Midbrain (tissue), 1 donor: ENCODE results near the gene SMAD7.
A peak's percentile ranks its signal among the peaks of the same experiment; 100 is the strongest.

Experiments
- DNase-seq: peaks from one replicate; lab custom pipeline; 2025; lab: John Stamatoyannopoulos, UW

The SMAD7 gene

DNA sequence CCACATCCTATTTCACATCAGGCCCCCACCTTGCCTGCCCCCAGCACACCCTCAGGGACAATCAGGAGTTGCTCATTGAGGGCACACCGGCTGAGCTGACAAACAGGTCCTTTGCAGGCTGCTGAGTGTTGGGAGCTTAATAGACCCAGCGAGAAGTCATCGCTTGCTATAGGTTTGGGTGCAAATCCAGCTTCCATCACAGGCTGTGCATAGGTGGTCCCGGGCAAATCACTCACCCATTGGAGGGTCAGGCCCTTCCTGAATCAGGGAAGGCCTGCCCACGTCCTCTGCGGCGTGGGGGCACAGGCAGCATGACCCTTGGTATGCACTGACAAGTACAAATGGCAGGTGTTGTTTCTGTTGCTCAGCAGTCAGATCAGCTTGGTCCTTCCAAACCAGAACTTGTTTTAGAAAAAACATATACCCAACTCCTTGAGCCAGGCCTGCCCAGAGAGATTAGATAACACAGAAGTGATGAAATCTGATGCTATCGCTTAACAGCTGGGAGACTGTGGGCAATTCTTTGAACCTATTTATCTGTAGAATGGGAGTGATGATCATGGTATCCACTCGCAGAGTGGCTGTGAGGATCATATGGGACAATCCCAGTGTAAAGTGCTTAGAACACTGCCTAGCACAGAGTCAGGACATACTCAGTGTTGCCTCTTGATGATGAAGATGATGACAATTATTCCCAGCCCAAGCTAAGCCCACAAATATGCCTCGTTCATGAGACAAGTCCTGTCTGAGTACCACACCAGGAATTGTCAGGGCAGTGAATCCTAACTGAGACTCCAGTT, 34.9 kb downstream of the SMAD7 start:
- no peak for DNase-seq

DNA sequence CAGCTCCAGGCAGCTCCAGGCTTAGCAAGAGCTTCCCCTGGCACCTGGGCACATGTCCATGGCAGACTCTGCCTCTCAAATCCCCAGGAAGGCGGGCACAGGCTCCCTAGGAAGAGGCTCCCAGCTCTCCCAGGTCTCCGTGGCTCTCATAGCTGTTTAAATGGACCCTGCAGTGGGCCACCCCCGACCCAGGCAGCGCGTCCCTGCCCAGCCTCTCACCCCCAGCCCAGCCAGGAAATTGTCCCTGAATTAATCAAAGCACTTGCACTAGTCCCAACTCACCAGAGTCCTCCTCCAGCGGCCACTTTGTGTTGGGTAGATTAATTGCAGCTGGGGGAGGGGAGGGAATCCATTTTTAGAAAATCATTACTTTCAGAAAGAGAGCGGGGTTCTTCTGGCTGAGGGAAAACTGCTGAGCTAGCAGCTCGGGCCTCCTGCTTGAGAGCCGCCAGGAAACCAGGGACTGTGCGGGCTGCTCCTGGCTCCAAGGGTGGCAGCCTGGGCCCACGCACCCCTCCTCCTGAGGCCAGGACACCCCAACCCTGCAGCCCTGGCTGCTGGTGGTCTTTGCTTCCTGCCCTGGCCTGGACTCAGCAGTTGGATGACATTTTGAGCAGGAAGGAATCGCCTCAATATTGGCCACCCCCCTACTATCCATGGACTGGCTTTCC, 36.0 kb downstream of the SMAD7 start:
- no peak for DNase-seq

DNA sequence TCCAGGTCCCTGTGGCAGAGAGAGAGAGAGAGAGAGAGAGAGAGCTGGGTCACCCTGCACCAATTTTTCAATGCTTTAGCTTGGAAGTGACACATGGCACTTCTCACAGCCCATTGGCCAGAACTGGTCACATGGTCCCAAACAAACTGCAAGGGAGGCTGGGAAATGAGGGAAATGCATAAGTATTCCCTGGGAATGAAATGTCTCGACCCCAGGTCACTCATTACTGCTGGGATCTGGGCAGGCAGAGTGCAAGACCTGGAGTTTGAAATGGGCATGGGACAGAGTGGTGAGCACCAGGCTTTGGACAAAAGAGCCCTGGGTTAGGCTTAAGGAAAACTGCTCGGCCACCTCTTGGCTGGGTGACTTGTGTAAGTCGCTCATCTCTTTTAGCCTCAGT, 37.0 kb downstream of the SMAD7 start:
- no peak for DNase-seq

DNA sequence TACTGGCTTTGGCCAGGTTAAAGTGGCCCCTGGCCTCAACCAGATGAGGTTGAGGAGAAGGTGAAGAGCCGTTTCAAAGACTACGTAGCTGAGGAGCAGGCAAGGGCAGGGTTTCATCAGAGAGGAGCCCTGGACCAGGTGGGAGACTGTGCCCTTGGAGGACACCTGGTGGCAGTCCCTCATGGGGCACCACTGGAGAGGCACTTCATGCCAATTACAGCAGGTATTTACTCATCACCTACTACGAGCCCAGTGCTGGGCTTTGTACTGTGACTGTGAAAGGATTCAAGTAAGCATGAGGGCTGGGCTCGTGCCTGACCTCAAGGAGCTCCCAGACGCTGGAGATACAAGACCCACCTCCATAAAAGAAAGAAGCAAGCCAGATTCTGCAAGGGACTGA, 37.6 kb downstream of the SMAD7 start:
- no peak for DNase-seq

DNA sequence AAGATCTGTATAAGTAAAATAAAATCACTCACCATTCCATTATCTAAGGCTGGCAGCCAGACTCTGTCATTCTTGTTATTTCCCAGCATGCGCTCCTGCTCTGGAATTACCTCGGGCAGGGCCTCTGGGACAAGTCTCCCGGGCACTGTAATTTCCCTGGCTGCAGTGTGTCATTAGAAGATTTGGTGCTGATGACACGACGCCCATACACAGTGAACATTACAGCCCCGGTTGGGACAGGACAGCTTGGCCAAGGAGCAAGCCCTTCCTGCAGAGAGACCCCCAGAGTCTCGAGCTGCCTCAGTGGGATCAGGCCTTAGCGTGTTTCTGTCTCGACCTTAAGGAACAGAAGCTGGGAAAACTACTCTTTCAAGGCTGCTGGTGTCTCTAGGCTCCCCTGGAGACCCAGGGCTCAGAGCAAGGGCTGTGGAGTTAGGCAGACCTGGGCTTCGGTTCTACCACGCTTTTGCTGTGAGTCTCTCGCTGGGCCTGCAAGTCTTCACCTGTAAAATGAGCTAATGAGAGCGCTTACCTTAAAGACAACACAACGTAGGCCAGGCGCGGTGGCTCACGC, 39.7 kb downstream of the SMAD7 start:
- DNase-seq: no peak

DNA sequence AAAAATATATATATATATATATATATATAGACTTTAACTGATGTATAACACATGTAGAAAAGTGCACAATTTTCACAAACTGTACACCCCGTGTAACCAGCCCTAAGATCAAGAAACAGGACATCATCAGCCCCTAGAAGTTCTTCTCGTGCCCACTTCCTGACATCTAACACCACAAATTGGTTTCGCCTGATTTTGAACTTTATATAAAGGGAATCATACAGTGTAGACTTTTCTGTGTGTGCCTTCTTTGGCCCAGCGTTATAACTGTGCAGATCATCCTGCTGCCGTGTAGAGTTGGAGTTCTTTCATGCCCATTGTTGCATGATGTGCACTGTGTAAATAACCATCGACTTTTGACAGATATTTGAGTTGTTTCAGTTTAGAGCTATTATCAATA, 41.0 kb downstream of the SMAD7 start:
- no peak for DNase-seq

DNA sequence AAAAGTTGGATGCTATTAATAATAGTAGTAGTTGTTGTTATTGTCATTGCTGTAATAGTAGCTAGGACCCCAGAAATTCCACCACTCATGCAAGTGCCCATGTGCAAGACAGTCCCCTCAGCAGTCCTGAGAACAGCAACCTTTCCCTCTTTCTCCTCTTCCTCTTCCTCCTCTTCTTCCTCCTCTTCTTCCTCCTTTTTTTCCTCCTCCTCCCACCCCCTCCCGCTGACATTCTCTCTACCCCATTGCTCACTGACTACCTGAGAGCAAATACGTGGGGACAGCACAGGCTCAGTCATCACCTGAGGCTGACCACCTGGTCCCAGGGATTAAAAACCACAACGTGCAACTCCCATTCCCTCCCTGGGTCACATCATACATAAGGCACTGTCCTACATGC, 41.8 kb downstream of the SMAD7 start:
- DNase-seq: no peak

DNA sequence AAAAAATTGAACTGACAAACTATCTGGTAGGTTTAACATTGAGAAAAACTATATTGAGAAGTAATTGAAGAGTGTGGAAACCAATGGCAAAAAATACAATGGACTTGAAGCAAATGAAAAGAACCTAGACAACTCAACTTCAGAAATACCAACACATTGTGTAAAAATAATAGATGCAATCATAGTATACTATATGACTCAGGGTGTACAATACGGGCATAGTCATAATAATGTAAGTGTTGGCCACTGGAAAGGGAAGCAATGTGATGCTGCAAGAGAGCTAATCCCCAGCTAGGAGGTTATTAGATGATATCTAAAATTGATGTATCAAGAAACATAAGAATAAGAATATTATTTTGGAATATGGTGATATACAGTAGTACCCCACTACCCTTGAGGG, 45.3 kb downstream of the SMAD7 start:
- DNase-seq: no peak

DNA sequence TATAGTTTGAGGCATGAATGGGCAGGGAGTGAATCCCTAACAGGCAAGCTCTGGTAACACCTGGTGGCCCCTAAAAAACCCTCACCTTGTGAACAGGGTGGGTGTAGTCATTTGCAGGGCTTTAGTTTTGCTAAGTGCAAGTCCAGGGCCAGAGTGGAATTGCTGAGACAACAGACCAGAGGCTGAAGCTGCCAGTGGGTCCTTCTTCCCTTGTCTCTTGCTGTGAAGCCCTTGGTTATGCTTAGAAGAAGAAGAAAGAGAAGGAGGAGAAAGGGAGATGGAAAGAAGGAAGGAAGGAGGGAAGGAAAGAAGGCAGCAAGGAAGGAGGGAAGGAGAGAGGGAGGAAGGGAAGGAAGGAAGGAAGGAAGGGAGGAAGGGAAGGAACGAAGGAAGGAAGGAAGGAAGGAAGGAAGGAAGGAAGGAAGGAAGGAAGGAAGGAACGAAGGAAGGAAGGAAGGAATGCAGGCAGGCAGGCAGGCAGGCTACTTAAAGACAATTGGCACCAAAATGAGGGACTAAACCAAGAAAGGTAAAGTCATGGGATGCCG, 45.8 kb downstream of the SMAD7 start:
- DNase-seq: no peak

DNA sequence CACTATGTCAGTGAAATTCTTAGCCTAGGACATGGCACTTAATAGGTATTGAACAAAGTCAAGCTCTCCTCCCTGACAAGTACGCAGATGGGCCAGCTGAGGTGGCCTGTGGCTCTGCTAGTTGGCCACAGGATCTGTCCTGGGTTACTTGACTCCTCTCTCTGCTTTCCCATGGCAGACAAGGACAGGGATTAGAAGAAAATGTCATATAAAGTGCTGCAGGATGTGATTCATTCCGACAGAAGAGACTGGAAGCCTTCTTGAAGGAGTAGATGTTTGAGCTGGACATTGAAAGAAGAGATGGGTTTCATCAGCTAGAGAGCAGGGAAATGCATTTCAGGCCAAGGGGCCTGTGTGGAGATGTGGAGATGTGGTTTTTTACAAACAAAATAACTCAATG, 46.7 kb downstream of the SMAD7 start:
- no peak for DNase-seq

DNA sequence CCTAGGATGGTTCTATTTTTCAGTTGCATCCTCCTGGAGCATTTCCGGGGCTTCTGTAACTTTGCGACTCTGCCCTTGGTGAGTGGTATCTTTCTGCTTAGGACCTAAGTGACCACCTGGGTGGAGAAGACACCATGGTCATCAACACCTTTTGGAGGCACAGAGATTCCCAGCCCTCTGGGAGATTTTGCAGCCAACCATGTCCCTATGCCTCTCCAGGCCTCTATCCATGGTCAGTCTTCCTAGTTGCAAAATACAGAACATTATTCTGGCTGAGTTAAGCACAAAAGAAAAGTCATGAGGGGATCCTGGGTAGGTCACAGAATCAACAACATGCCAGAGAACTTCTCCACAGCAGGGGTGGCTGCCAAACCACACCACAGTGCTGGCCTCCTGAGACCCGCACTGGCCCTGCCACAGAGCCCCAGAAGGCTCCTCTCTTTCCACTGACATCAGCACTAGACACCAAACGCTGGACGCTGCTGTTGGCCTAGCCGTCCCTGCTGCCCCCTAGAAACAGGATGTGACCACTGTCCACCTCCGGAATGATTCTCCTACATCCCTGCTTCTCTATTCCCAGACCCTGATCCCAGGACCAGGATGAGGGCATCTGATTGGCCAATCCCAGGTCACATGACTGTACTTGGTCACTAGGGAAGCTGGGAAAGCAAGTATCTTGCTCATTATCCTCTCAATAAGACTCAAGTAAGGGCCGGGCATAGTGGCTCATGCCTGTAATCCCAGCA, 47.7 kb downstream of the SMAD7 start:
- peak; percentile 29 for DNase-seq

DNA sequence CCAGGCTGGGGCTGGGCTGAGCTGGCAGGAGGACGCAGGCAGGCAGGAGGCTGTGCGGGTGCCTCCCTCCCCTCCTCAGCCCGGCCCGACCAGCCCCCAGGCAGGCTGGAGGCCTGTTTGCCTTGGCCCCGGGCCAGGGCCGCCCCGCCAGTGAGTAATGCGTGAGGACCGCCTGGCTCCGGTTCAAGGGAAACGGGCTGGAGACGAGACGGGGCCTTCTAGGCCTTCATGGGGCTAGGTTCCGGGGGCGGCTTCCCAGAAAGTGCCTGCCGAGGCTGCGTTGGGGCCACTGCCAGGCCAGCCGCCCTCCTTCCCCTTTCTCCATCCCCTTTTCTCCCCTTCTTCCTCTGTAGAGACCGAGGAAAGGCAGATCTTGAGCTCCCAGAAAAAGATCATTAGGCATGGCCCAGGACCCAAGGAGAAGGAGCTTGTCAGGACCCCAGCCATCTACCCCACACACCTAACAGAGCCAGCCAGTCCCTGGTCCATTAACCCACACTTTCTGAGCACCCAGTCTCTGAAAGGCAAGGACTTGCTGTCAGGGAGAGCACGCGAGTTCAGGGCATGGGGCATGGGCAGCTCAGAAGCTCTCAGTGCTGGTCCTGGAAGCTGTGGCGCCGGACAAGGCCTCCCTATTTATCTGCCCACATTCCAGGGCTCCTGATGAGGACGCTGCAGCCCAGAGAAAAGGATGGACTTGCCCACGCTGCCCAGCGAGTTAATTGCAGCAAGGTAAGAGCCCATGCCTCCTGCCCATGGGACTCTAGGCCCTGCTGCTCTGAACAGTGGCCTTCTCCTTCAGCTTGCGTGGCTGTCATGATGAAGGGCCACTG, 48.5 kb downstream of the SMAD7 start:
- peak; percentile 27 for DNase-seq

DNA sequence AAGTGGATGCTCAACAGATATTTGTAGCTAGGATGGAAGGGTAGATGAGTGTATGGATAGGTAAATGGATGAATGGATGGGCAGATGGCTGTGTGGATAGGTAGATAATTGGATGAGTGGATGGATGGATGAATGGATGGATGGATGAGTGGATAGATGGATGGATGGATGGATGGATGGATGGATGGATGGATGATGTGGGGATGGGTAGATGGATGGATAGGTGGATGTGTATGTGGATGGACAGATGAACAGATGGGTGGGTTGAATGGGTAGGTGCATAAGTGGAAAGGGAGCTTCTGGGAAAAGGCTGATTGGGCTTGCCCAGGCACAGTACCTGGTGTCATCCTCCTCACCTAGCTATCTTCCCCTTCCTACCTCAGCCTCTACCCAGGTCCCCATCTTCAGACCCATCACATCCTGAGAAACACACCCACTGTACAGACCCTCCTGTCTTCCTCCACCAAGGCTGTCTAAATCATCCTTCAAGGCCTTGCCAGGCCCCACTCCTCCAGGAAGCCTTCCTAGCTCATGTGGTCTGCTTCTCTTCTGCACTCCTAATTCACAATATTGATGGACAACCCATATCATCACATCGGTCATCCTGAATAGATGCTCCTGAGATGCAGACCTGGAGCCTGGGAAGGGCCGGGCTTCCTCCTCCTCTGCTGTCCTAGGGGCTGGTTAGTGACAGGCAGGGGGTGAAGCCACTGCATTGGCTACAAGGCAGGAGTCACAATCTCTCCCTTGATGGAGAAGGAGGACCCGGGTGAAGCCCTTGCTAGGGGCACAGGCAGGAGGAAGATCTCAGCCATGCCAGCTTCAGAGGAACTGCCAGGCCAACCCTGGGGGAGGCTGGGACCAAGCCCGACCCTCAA, 49.4 kb downstream of the SMAD7 start:
- DNase-seq: no peak

DNA sequence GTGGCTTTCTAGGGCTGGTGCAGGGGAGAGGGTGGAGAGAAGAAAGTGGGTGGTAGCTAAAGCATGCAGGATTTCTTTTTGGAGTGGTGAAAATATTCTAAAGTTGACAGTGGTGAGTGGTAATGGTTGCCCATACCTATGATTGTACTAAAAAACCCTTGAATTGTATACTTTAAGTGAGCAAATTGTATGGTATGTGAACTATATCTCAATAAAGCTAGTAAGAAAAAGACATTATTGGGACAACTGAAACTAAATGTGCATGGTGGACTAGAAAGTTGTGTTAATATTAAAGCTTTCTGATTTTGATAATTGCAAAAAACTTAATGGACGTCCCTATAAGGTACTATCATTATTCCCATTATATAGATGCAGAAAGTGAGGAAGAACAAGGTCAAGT, 50.3 kb downstream of the SMAD7 start:
- no peak for DNase-seq

DNA sequence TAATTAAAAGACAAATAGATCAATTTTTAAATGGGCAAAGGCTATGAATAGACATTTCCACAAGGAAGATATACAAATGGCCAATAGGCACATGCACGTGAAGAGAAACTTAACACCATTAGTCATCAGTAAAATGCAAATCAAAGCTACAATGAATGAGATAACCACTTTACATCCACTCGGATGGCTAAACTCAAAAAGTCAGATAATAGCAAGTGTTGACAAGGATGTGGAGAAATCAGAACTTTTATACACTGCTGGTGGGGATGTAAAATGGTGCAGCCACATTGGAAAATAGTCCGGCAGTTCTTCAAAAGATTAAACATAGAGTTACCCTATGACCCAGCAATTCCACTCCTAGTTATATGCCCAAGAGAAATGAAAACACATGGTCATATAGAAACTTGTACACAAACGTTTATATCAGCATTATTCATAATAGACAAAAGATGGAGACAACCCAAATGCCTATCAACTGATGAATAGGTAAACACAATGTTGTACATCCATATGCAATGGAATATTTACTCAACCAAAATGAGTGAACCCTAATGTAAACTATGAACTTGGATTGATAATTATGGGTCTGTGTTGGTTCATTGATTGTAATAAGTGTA, 51.1 kb downstream of the SMAD7 start:
- no peak for DNase-seq

DNA sequence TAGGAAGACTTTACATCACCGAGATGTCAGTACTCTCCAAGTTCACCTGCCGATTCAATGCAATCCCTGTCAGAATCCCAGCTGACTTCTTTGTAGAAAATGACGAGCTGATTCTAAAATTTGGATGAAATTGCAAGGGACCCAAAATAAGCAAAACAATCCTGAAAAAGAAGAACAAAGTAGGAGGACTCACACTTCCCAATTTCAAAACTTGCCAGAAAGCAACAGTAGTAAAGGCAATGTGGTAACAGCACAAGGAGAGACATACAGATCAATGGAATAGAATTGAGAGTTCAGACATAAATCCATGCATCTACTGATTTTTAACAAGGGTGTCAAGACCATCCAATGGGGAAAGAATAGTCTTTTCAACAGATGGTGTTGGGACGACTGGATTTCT, 52.2 kb downstream of the SMAD7 start:
- no peak for DNase-seq

DNA sequence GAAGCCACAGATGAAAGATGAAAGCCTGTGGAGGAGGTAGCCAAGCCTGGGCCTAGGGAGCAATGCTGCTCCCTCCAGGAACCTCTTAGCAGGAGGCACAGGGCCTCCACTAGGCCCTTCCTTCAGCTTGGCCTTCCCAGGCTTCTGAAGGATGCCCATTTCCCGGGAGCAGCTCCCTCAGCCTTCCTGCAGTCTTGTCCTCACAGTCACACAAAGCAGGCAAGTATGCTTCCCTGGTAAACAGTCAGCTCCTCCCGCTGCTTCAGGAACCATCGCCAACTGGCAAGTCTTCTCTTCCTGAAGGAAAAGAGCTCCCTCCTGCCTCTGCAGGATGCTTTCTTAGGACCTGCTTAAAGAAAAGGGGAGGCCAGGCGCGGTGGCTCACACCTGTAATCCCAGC, 53.2 kb downstream of the SMAD7 start:
- no peak for DNase-seq

DNA sequence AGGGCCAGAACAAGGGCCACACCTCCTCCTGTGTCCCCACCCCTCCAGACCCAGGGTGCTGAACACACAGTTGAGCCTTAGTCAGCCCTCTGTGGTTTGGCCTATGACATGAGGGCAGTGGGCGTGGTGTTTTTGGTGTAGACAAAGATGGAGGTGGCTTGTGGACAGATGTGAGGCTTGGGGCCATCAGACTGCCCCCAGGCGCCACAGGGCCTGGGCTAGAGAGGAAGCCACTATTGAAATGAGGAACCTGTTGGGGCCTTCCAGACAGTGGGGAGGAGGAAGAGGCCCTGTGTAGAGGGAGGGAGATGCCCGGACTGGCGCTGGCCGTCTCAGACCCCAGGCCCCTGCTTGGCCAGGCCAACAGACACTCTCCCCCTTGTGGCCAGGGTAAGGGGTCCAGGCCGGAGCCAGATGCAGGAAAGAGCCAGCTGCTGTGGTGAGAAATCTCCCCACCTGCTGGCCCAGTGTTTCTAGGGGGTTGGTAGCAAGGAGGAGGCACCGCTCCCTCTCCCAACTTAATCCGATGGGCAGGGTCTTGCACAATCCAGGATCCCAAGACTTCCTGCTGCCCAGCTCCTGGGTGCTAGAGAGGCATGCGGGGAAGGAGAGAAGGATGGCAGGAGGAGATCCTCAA, 53.8 kb downstream of the SMAD7 start:
- DNase-seq: peak; percentile 49

DNA sequence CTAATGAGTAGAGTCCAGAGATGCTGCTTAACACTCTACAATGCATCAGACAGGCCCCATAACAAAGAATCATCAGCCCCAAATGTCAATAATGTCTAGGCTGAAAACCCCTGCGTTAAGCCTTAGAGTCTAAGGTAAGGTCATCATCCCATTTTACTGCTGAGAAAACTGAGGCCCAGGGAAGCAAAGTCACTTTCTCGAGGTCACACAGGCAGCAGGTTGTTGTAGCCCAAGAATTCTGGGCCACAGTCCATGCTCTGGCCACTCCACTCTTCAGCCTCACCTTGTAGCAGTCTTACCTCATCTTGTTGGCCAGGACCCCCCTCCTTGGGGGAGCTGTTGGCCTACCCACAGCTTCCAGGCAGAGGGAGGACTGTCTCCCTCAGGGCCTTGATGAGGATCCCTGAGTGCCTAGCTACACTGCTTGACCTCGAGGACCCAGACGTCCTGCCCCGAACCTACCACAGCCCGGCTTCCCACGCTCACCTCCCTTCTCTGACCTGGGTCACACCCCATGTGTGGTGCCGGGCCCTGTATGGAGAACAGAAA, 54.4 kb downstream of the SMAD7 start:
- DNase-seq: no peak
